Osteoblast (primary cell): ENCODE measurements around the gene KDM3A. TPM values are rescaled to one million over a fixed set of nuclear protein-coding genes. Genes with fewer than 3 reads are reported as not detected.

Experiments used
- DNase-seq: peaks from one replicate; pipeline ENCODE4 v3.0.0; 2011; ENCODE audit warnings: low spot score, mixed read lengths; ENCODE audit not compliant: insufficient read length; ENCODE audit errors: missing footprints
- H2AFZ ChIP-seq: 2 replicates; pipeline ENCODE4 v1.6.0; 2011; ENCODE audit warnings: mild to moderate bottlenecking, low read length
- H3K27ac ChIP-seq: 2 replicates; pipeline ENCODE4 v1.5.1; 2011; ENCODE audit warnings: mild to moderate bottlenecking, low read depth, low read length, moderate library complexity
- H3K27me3 ChIP-seq: 2 replicates; pipeline ENCODE4 v1.6.0; 2012; ENCODE audit warnings: mild to moderate bottlenecking, control low read depth, inconsistent platforms, low read length, moderate library complexity; ENCODE audit not compliant: insufficient read depth
- H3K36me3 ChIP-seq: 2 replicates; pipeline ENCODE4 v1.5.1; 2011; ENCODE audit warnings: mild to moderate bottlenecking, low read length, control low read depth, moderate library complexity; ENCODE audit not compliant: insufficient read depth
- H3K4me1 ChIP-seq: 2 replicates; pipeline ENCODE4 v1.5.1; 2011; ENCODE audit warnings: mild to moderate bottlenecking, low read length, control low read depth, moderate library complexity; ENCODE audit not compliant: insufficient read depth
- H3K4me2 ChIP-seq: 2 replicates; pipeline ENCODE4 v1.6.0; 2011; ENCODE audit warnings: mild to moderate bottlenecking, low read length; ENCODE audit not compliant: insufficient read depth
- H3K4me3 ChIP-seq: fragments of 200-600 bp; sonication (generic); 3 replicates; pipeline ENCODE4 v1.5.1; 2012; ENCODE audit warnings: mild to moderate bottlenecking, low read length, inconsistent platforms; ENCODE audit not compliant: insufficient read depth
- H3K79me2 ChIP-seq: 2 replicates; pipeline ENCODE4 v1.6.0; 2012; ENCODE audit warnings: mild to moderate bottlenecking, low read length, control low read depth, inconsistent platforms; ENCODE audit not compliant: insufficient read depth
- H3K9me3 ChIP-seq: 2 replicates; pipeline ENCODE4 v1.5.1; 2011; ENCODE audit warnings: low read depth, low read length, control low read depth
- H4K20me1 ChIP-seq: 2 replicates; pipeline ENCODE4 v1.6.0; 2012; ENCODE audit warnings: mild to moderate bottlenecking, low read length, control low read depth; ENCODE audit not compliant: insufficient read depth
- CTCF ChIP-seq: IDR thresholded peaks from 2 replicates; pipeline ENCODE4 v1.5.1; 2011; ENCODE audit warnings: mild to moderate bottlenecking, low read depth, low read length, moderate library complexity; ENCODE audit errors: extremely low read depth
- total RNA-seq: library from RNA; depleted of rRNA; stranded (reverse); fragments of >200 nt; gene quantifications from 2 replicates; pipeline ENCODE4 v1.2.3, GENCODE V29; 2012

The KDM3A gene
- total RNA-seq, 1 donor = 36.9 TPM

- Histone ChIP-seq H3K4me3 (no peak overlapping the region), H3K4me1 (no peaks in the 10 kb centered on the region), H3K9me3 (peaks cover 2% of the 10 kb centered on the region), H3K27me3 (no peaks in the 10 kb centered on the region), H3K36me3 (no peaks in the 10 kb centered on the region), H3K4me2 (no peak overlapping the region), H4K20me1 (no peaks in the 10 kb centered on the region), H3K79me2 (no peaks in the 10 kb centered on the region), H3K27ac (no peak overlapping the region), H2AFZ (no peak overlapping the region)
- no peak for DNase-seq
- TF ChIP-seq CTCF = no peak
Measured at GRCh38 chr2:86520153-86520552, 79.0 kb downstream of the KDM3A start.

- peaks cover 2% of the 10 kb centered on the region for H3K9me3 ChIP-seq
- H3K27ac ChIP-seq = no peak overlapping the region
- DNase-seq = no peak
- no peaks in the 10 kb centered on the region for H3K79me2 ChIP-seq
- H2AFZ ChIP-seq = no peak overlapping the region
- H3K27me3 ChIP-seq = no peaks in the 10 kb centered on the region
- no peak for TF ChIP-seq CTCF
- no peak overlapping the region for H3K4me3 ChIP-seq
- H3K36me3 ChIP-seq = peaks cover 4% of the 10 kb centered on the region
- H3K4me1 ChIP-seq = no peaks in the 10 kb centered on the region
- no peaks in the 10 kb centered on the region for H4K20me1 ChIP-seq
- H3K4me2 ChIP-seq = no peak overlapping the region
Measured at GRCh38 chr2:86521922-86522321, 80.8 kb downstream of the KDM3A start.

GRCh38 chr2:86522711-86523110 is 81.5 kb downstream of the KDM3A start:
- no peak overlapping the region for H3K4me3 ChIP-seq
- no peaks in the 10 kb centered on the region for H4K20me1 ChIP-seq
- no peaks in the 10 kb centered on the region for H3K4me1 ChIP-seq
- no peak for DNase-seq
- no peak for TF ChIP-seq CTCF
- peaks cover 6% of the 10 kb centered on the region for H3K36me3 ChIP-seq
- no peak overlapping the region for H3K4me2 ChIP-seq
- no peak overlapping the region for H3K27ac ChIP-seq
- H3K79me2 ChIP-seq = no peaks in the 10 kb centered on the region
- peaks cover 2% of the 10 kb centered on the region for H3K9me3 ChIP-seq
- H3K27me3 ChIP-seq = no peaks in the 10 kb centered on the region
- no peak overlapping the region for H2AFZ ChIP-seq

GRCh38 chr2:86523491-86523890 is 82.3 kb downstream of the KDM3A start:
- Histone ChIP-seq H3K27ac (no peak overlapping the region), H3K36me3 (peaks cover 6% of the 10 kb centered on the region), H3K79me2 (no peaks in the 10 kb centered on the region), H3K9me3 (peaks cover 2% of the 10 kb centered on the region), H3K4me2 (no peak overlapping the region), H3K4me3 (no peak overlapping the region), H4K20me1 (no peaks in the 10 kb centered on the region), H3K4me1 (no peaks in the 10 kb centered on the region), H3K27me3 (no peaks in the 10 kb centered on the region), H2AFZ (no peak overlapping the region)
- no peak for DNase-seq
- no peak for TF ChIP-seq CTCF
